ENCODE data around the gene CYP2R1. TPM values are rescaled to one million over a fixed set of nuclear protein-coding genes. Genes with fewer than 3 reads are reported as not detected.

The CYP2R1 gene
- total RNA-seq: 10.3 and 13.0 TPM in 2 replicates

GRCh38 chr11:14892036-14892556 lies at the start of gene CYP2R1:
Gene CYP2R1 (minus strand): TSS chr11:14892231. CDS start chr11:14892205, 26 bp downstream.

Other genes with a start within 250 kb of the CYP2R1 start
- gene PDE3B, start 248.4 kb downstream of the CYP2R1 start, total RNA-seq: 4.4 and 4.7 TPM in 2 replicates
- not detected in 2 replicates for gene CALCA, start 80.1 kb upstream of the CYP2R1 start, total RNA-seq
- not detected in 2 replicates for gene CALCB, start 181.4 kb upstream of the CYP2R1 start, total RNA-seq
- not detected in 2 replicates for gene INSC, start 222.7 kb upstream of the CYP2R1 start, total RNA-seq

All from cardiac ventricle fibroblast (primary cell).